GM12872 (cell line): ENCODE data around the gene DHRS11.

ENCODE experiments used
- CTCF ChIP-seq: IDR thresholded peaks from 3 replicates; pipeline ENCODE4 v1.5.1; 2011; ENCODE audit warnings: low read depth, mild to moderate bottlenecking, low read length, moderate library complexity; ENCODE audit not compliant: insufficient read depth

The DHRS11 gene, protein sequence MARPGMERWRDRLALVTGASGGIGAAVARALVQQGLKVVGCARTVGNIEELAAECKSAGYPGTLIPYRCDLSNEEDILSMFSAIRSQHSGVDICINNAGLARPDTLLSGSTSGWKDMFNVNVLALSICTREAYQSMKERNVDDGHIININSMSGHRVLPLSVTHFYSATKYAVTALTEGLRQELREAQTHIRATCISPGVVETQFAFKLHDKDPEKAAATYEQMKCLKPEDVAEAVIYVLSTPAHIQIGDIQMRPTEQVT

GRCh38 chr17:36591434-36592315 is at the start of gene DHRS11:
Gene DHRS11 (plus strand): TSS chr17:36591879. CDS start chr17:36592010, 131 bp downstream.
- no peak for TF ChIP-seq CTCF

DNA sequence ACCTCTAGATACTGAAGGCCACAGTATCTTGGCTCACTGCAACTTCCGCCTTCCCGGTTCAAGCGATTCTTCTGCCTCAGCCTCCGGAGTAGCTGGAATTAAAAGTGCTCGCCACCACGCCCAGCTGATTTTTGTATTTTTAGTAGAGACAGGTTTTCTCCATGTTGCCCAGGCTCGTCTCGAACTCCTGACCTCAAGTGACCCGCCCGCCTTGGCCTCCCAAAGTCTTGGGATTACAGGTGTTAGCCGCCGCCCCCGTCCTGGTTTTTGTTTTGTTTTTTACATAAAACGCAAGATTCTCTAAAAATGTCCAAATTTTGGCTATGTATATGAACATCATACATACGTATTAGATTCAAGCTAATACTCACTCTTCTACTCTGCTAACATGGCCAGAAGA is 48.9 kb upstream of the DHRS11 start:
- no peak for TF ChIP-seq CTCF

GRCh38 chr17:36544044-36544306 is 47.7 kb upstream of the DHRS11 start:
- 0 out of 3 replicates have a peak, but pooled peaks have one; percentile 18 for TF ChIP-seq CTCF

DNA sequence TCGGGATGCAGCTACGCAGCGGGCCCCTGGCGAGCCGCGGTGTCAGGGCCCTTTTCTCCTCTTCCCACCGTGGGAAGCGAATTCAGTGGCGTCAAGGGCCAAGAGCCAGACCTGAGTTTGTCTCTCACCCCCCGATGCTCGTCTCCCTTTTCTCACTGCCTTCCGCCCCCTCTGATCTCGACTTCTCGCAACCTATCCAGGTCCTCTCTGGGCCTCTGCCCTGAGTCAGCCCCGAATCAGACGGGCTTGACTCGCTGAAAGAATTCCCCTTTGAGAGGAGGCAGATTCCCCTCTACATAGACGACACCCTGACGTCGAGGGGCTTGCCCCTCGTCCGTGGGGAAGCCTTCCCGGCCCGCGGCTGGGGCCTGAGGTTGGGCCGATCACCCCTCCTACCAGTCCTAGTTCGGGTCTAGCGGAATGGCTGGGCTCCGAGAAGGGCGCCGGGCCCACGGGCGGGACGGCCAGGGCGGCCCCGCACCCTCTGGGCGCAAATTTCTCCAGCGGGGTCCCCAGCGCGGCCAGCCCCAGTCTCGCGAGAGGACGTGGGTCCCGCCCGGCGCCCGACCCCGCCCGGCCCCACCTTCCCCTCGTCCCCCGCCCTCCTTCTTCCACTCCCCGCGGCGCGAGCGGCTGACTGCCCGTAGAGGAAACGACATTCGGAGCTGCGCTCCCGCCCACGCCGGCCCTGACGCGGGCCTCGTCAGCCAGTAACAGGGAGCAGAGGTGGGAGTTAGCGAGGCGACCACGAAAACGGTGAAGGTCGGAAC is 47.2 kb upstream of the DHRS11 start, which contains the start of gene GGNBP2:
Gene GGNBP2, plus strand, starts transcription at position 613 of the 770 bp plus-strand sequence. CDS start 806 bp downstream, outside the sequence.
- no peak for TF ChIP-seq CTCF

- TF ChIP-seq CTCF, result no peak
Measured at GRCh38 chr17:36545077-36545464, 46.6 kb upstream of the DHRS11 start.

DNA sequence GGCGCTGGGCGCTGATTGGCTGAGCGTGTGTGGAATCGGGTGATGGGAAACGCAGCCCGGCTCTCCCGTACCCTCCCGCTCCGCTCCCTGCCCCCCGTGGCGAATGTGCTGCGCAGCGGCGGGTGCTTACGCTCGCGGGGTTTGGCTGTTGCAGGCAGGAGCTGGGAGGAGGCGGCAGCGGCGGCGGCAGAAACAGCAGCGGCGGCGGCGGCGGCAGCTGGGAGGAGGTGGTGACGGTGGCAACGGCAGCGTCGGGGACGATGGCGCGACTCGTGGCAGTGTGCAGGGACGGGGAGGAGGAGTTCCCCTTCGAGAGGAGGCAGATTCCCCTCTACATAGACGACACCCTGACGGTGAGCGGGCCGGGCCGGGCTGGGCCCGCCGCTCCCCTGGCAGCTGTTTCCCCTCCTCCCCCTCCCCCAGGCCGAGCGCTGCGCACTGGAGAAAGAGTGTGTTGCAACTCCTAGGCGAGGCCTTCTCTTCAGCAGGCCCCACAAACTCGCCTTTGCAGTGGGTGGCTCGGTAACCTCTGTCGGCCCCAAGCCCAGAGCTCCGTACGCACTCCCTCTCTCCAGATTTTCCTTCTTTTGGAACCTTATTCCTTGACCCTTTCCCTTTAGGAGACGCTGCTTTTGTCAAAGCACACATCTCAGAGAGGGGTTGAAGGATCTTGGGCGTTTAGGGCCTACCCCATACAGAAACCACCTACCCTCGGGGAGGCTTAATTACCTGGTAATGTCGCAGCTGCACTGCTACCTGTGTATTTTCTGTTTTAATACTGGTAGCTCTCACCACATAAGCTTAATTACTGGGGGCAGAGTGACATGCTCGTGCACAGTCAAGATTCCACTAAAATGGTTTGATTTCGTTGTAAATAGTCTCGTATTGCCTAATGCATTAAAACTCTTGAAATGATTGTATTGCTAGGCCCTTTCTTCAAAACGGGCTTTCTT is 45.9 kb upstream of the DHRS11 start:
- TF ChIP-seq CTCF, result 0 out of 3 replicates have a peak, but pooled peaks have one; percentile 11
